ENCODE data around the gene CYP1B1.
"Not testable (repeated sequence)": the region's sequence is repeated elsewhere in the genome, so short reads cannot be mapped to it uniquely, and the experiment has no call there.

CYP1B1 gene

GRCh38 chr2:38098421-38099098 is 22.6 kb upstream of the CYP1B1 start:
- DNase-seq (ENCODE audit: low spot score), result no peak

GRCh38 chr2:38097988-38098385 is 22.0 kb upstream of the CYP1B1 start:
- no peak for DNase-seq (ENCODE audit: low spot score)

DNA sequence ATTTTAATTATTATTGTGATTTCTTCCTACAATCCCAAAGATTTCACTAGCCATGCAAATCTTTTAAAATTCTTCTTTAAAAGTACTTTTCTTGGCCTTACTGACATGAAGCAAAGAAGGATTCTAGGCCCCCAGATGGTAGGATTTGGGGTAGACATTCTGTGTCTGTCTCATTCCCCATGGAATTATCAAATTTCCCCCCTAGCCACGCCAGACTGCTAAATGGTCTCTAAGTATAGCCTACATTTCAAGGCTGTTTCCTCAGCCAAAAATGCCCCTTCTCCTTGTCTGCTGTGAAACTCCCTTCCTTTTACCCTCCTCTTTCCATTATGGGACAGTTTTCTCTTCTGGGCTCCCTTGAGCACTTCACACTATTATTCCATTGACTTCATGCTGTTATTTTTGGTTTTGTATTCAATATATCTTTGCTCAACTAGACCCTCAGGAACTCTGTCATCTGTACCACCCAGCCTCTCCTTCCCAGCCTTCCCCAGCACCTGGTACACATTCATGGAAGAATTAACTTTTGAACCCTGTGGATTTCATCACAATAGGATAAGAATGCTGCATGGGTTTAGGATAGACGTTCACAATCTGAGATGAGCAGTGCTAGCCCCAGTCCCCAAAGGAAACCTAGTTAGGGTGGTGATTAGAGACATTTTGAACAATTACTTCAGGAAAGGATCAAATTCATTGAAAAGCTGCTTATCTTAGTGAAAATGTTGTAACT is 21.5 kb upstream of the CYP1B1 start:
- DNase-seq (ENCODE audit: low spot score), result no peak

GRCh38 chr2:38095996-38096861 is 20.3 kb upstream of the CYP1B1 start:
- DNase-seq (ENCODE audit: low spot score), result no peak

DNA sequence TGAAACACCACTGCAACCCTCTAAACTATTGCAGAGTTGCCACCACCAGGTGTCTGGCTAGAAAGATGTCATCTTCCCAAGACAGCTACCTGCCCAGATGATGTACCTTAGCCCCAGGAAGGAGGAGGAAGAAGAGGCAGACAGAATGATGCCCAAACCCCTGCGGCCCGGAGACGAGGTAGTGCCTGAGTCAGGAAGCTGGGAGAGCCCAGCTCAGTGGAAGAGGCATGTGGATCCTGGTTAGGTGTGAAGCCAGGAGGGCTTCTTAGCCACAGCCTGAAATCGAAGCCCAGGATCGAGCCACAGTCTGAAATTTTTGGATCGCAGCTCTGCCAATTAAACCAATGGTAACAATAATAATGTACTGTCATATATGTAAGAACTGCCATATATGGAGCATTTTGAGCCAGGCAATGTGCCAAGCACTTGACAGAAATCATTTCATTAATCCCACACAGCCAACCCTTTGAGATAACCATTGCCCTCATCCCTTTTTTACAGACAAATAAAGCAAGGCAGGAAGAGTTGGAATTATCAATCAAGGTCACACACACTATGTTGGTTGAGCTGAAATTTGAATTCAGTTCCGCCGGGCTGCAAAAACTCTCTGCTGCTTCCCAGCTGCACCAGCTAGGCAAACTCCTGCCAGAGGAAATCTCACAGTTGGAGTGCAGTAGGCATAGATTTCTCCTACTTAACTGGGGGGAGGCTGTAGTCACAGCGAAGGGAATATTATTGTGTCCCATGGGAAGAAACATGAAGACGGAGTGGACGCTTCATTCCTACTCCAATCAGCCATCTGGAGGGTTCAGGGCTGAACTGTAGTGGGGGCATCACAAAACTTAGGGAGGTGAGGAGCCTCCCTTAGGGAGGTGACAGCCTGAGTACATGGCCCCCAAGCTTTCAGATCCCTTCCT is 19.4 kb upstream of the CYP1B1 start:
- DNase-seq (ENCODE audit: low spot score), result no peak

DNA sequence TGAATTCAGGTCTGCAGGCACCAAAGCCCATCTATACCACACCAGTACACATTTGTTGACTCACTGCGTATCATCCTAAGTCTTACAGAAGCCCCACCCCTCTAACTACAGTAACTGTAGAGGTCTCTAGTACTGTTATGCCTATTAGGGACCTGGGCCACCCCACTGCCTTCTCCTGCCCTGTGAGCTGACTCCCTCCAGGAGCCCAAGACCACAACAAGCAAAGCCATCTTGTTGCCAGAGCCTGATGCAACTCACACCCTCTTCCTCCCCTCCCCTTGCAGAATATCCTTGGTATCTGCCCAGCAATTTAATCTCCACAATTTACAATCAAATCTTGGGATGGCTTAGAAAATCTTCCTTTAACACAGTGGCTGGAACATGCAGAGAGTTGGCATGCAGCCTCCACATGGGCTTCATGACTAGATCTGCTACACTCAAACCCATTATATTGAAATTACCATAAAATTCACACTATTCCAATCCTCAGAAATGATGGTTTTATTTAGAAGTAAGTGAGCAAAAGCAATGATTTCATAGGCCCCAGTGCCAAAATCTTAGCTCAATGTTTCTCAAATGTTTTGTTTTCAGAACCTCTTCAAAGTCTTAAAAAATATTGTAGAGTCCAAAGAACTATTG is 17.7 kb upstream of the CYP1B1 start:
- no peak for DNase-seq (ENCODE audit: low spot score)

GRCh38 chr2:38092196-38092902 is 16.4 kb upstream of the CYP1B1 start:
- no peak for DNase-seq (ENCODE audit: low spot score)

DNA sequence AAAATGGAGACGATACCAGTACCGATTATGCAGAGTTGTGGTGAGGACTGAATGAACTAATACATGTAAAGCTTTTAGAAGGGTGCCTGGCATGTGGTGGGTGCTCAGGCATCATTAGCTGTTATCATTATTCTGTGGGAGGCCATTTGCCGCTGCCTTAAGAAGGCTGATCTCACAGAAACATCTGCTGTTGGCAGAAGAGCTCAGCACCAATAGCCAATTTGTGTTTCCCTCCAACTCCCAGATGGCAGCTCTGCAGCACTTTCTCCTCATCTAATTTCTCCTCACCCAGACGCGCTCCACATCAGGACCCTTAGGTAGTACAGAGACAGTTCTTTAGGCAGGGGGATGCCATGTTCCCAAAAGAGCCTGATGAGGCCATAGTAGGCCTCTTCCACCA is 15.8 kb upstream of the CYP1B1 start:
- DNase-seq (ENCODE audit: low spot score), result no peak

- no peak for DNase-seq (ENCODE audit: low spot score)
Observed at GRCh38 chr2:38090928-38091327, 15.0 kb upstream of the CYP1B1 start.

DNA sequence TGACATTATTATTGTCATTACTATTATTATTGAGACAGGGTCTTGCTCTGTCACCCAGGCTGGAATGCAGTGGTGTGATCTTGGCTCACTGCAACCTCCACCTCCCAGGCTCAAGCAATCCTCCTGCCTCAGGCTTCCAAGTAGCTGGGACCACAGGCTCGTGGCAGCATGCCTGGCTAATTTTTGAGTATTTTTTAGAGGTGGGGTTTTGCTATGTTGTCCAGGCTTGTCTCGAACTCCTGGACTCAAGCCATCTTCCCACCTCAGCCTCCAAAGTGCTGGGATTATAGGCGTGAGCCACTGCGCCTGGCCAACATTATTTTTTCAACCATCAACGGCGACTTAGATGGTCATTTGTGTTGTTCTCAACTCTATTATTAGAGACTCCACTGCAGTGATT is 14.3 kb upstream of the CYP1B1 start:
- not testable (repeated sequence) for DNase-seq (ENCODE audit: low spot score)

- DNase-seq (ENCODE audit: low spot score), result not testable (repeated sequence)
Observed at GRCh38 chr2:38085998-38086698, 10.2 kb upstream of the CYP1B1 start.

GRCh38 chr2:38084556-38084955 is 8.6 kb upstream of the CYP1B1 start:
- DNase-seq (ENCODE audit: low spot score), result not testable (repeated sequence)

- not testable (repeated sequence) for DNase-seq (ENCODE audit: low spot score)
Observed at GRCh38 chr2:38082727-38083126, 6.8 kb upstream of the CYP1B1 start.

GRCh38 chr2:38080346-38080745 is 4.4 kb upstream of the CYP1B1 start:
- DNase-seq (ENCODE audit: low spot score), result no peak

DNA sequence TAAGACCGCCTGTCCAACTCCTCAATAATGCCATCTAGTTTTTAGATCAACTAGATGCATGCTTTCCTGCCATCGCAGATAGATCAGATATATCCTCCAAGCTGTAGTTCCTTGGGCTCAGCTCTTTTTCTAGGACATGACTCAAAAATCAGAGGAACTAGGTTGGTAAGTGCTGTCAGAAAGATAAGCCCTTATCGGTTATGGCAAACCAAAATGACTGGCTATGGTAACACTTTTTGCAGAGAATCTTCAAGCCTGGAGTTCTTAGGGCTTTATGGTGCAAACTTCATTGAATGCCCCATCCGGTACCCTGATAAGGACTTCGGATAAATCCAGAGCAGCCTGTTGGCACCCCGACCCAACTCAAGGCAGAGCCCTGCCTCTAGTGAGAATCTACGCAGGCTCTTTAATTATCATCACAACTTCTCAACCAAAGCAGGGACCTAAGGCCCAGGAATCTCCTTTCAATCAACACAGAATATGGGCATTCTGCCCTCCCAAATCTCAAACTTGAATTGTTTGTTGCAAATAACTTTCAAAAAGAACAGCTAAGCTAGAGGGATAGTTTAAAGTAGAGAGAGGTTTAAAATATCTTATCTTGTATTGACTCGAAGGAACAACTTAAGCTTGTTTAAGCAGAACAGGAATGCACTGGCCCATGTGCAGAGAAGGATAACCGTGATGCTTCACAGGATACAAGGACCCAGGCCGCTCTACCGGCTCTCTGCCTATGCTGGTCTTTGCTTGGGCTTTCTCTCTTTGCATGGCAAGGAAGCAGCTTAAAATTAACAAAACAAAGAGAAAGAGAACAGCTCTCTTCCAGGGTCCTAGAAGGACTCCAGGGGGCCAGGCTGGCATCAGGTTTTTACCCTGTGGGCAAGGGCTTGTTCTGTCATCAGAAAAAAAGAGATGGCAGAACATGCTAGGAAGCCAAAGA is 3.4 kb upstream of the CYP1B1 start:
- no peak for DNase-seq (ENCODE audit: low spot score)

- no peak for DNase-seq (ENCODE audit: low spot score)
Observed at GRCh38 chr2:38077431-38077769, 1.4 kb upstream of the CYP1B1 start.

DNA sequence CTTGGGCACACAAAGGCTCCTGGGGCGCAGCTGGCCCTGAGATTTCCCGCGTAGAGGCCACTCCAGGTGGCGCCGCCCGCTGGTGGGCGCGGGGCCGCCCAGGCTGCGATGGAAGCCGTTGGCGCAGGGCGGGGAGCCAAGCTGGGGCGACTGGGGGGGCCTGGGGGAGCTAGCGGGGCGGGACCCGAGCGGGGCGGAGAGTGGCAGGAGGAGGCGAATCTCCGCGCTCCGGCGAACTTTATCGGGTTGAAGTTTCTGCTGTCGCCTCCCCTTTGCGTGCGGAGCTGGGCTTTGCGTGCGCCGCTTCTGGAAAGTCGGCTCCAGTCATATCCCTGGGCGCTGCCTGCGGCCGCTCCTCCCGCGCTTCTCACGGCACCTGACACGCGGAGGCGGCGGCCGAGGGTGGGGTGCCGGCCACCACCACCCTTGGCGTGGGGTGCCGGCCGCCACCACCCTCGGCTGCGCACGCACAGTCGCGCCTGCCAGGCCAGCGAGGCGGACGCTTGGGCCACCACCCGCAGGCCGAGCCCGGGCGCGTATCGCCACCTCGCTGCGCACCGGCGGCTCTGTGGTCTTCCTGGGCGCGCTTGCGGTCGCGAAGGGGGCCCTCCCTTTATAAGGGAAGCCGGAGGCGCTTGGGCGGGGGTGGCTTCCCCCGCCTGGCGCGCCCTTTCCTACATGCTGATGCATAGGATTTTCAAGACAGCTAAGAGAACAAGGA is 919 bp upstream of the CYP1B1 start:
- DNase-seq (ENCODE audit: low spot score), result peak; percentile 84

GRCh38 chr2:38076152-38076709 is 280 bp upstream of the CYP1B1 start:
- peak; percentile 74 for DNase-seq (ENCODE audit: low spot score)

All from SW480 (cell line).